Ascending aorta (tissue), 2 donors: ENCODE results near the gene SLC7A4. TPM values are rescaled to one million over a fixed set of nuclear protein-coding genes. Genes with fewer than 3 reads are reported as not detected.

ENCODE experiments used
- DNase-seq, 2 donors: peaks; one replicate each; pipeline ENCODE4 v3.0.0-alpha.2; 2019; ENCODE audit warnings: low spot score in 2 of 2
- H3K27ac ChIP-seq, 2 donors: fragments of 200-600 bp; sonication (generic); one replicate each; pipeline ENCODE4 v1.5.1; 2016 to 2017; ENCODE audit warnings: mild to moderate bottlenecking in 1 of 2
- H3K27me3 ChIP-seq: fragments of 200-600 bp; sonication (generic); one replicate; pipeline ENCODE4 v1.5.1; 2017
- H3K36me3 ChIP-seq, 2 donors: fragments of 200-600 bp; sonication (generic); one replicate each; pipeline ENCODE4 v1.5.1; 2016
- H3K4me1 ChIP-seq, 2 donors: fragments of 200-600 bp; sonication (generic); one replicate each; pipeline ENCODE4 v1.5.1; 2016 to 2017; ENCODE audit warnings: mild to moderate bottlenecking in 1 of 2
- H3K4me3 ChIP-seq, 2 donors: fragments of 200-600 bp; sonication (generic); one replicate each; pipeline ENCODE4 v1.5.1; 2016 to 2017; ENCODE audit warnings: mild to moderate bottlenecking in 1 of 2
- H3K9me3 ChIP-seq, 2 donors: fragments of 200-600 bp; sonication (generic); one replicate each; pipeline ENCODE4 v1.5.1; 2016
- intact Hi-C: fragments of 100-400 bp; cut with DNase I; formaldehyde crosslinking; loops from one replicate; pipeline ENCODE4 v1.15.1; 2023
- total RNA-seq: library from RNA; depleted of rRNA; stranded (reverse); fragments of >200 nt; gene quantifications from one replicate; pipeline ENCODE4 v1.1.0, GENCODE V29; 2016
- TF ChIP-seq, protein P1 (sequence below), 3 experiments: fragments of 200-600 bp in 2 of 3; fragments of 450-650 bp in 1 of 3; sonication (generic) in 2 of 3; IDR thresholded peaks; one replicate each; pipeline ENCODE4 v1.5.1; 2016 to 2019; ENCODE audit warnings: antibody characterized with exemption in 3 of 3, mild to moderate bottlenecking in 1 of 3, moderate library complexity in 1 of 3

The SLC7A4 gene
- total RNA-seq, 1 donor from 2014 or later: 20.4 TPM

DNA sequence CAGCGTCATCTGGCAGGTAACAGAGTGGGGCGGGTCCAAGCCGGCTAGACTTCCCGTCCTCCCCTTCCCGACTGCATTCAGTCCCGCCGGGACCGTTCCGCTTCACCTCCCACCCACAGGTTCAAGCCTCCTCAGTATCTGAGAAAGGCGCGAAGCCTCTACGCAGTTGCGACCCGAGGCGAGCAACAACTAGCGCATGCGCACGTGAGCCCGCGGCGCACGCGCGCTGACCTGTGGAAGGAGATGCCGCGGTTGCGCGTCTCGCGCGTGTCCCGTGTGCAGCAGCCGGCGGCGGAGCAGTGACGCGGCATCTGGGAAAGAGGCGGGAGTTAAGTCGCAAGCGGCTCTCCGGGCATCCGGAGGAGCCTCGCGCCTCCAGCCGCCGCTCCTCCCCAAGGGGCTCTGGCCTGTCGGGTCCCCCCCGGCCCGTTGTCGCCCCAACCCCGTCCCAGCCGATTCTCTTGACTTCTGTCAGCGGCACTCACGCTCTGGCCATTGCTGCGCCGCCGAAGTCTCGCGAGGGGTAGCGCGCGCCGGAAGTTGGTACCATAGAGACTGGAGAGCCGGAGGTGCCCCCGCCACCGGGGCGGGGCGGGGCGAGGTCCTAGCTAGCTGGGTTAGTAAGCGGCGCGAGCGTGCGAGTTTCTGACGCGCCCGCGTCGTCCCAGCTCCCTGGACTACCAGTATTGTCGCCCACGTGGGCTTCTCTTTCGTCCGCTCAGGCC lies 30.6 kb downstream of the SLC7A4 start, which contains the start of gene THAP7:
THAP7 (minus strand) TSS at position 518 of the 725 bp plus-strand sequence; CDS start at position 311, 207 bp downstream.
- no peaks in the 10 kb centered on the region for H3K27me3 ChIP-seq
- no peaks in the 10 kb centered on the region for H3K9me3 ChIP-seq
- peak within 1 kb of the TSS; percentile 70 to 94 for H3K4me3 ChIP-seq
- TF ChIP-seq, protein P1, sequence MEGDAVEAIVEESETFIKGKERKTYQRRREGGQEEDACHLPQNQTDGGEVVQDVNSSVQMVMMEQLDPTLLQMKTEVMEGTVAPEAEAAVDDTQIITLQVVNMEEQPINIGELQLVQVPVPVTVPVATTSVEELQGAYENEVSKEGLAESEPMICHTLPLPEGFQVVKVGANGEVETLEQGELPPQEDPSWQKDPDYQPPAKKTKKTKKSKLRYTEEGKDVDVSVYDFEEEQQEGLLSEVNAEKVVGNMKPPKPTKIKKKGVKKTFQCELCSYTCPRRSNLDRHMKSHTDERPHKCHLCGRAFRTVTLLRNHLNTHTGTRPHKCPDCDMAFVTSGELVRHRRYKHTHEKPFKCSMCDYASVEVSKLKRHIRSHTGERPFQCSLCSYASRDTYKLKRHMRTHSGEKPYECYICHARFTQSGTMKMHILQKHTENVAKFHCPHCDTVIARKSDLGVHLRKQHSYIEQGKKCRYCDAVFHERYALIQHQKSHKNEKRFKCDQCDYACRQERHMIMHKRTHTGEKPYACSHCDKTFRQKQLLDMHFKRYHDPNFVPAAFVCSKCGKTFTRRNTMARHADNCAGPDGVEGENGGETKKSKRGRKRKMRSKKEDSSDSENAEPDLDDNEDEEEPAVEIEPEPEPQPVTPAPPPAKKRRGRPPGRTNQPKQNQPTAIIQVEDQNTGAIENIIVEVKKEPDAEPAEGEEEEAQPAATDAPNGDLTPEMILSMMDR (IDR thresholded peaks at IDR 0.05): no peak
- peaks cover 11 to 29% of the 10 kb centered on the region in 2 donors for H3K36me3 ChIP-seq
- peaks cover 13 to 30% of the 10 kb centered on the region in 2 donors for H3K4me1 ChIP-seq
- intact Hi-C loops: loop anchor here (1.0 to 10.0 kb wide), 5 partner anchors 13 to 143 kb away; partner anchors contain the start of genes CRKL, LRRC74B, LZTR1 and PI4KA
- peak; percentile 91 to 99 for DNase-seq
- H3K27ac ChIP-seq: peak within 1 kb of the TSS; percentile 97 to 98

DNA sequence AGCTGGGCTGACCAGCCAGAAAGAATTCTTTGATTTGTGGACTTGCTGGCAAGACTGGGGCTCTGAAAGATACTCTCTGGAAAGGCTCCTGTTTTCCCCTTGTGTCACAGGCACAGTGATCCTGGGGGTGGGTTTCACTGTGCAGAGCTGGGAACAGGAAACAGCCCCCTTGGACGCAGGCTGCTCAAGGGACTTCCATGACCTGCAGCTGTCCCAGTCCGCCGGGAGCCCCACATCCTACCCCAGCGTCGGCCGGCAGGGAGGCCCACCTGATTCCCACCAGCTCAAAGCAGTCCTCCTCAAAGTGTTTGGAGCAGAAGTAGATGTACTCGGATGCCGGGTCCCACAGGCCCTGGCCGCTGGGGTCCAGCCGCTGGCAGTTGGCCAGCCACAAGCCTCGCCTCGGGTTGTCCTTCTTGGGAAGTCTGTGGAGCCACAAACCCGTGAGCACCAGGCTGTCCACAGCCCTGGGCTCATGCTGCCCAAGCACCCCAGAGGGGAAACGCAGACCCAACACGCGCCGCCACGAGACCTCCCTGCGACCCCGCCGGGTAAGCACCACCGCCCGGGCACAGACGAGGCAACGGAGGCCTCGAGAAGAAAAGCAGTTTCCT lies 31.3 kb downstream of the SLC7A4 start:
- Histone ChIP-seq H3K4me3 (peak overlapping the region; percentile 70 to 94), H3K4me1 (peaks cover 13 to 30% of the 10 kb centered on the region in 2 donors)
- no peak for DNase-seq

DNA sequence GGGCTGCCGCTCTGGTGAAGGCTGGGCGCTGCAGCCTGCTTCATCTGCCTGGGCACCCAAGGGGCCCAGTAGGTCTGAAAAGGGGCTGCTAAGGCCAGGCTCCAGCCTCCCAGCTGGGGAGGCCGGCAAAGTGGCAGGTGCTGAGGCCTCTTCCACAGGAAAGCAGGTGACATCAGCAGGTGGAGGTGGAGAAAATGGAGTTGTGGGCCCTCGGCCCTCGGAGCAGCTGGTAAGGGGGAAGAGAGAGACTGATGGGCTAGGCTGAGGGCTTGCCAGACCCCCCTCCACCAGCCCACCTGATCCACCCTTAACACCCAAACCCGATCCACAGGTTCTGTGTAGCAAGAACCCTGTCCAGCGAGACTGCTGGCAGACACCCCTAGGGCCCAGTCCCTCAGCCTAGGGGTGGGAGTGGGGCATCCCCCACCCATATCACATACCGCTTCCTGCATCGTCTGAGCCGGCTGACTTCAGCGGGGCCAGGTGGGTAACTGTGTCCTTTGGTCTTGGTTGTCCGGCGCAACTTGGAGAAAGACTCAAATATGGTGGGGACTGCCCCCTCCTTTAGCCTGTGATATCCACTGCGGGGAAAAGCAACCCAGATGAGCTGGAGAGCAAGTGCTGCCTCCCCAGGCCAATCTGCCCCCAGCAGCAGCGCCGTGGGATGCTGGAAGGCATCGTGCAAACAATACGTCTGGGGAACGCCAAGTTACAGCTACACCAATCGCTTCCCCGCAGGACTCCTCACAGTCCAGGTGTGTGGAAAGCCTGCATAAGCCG lies 32.0 kb downstream of the SLC7A4 start:
- peak overlapping the region; percentile 70 to 94 for H3K4me3 ChIP-seq
- intact Hi-C loops: loop anchor here (10.0 kb wide), 1 partner anchor 86 kb away; the partner anchor contains the start of gene CRKL

More for the DNA sequence above, 31.3 kb downstream of the SLC7A4 start:
- intact Hi-C loops: loop anchor here (1.0 to 10.0 kb wide), 2 partner anchors 13 to 86 kb away; partner anchors contain the start of gene CRKL
- H3K36me3 ChIP-seq: peaks cover 16 to 36% of the 10 kb centered on the region in 2 donors
- no peaks in the 10 kb centered on the region for H3K27me3 ChIP-seq
- H3K27ac ChIP-seq: peak overlapping the region; percentile 97 to 98
- TF ChIP-seq, protein P1 (IDR thresholded peaks at IDR 0.05): no peak
- H3K9me3 ChIP-seq: no peaks in the 10 kb centered on the region

DNA sequence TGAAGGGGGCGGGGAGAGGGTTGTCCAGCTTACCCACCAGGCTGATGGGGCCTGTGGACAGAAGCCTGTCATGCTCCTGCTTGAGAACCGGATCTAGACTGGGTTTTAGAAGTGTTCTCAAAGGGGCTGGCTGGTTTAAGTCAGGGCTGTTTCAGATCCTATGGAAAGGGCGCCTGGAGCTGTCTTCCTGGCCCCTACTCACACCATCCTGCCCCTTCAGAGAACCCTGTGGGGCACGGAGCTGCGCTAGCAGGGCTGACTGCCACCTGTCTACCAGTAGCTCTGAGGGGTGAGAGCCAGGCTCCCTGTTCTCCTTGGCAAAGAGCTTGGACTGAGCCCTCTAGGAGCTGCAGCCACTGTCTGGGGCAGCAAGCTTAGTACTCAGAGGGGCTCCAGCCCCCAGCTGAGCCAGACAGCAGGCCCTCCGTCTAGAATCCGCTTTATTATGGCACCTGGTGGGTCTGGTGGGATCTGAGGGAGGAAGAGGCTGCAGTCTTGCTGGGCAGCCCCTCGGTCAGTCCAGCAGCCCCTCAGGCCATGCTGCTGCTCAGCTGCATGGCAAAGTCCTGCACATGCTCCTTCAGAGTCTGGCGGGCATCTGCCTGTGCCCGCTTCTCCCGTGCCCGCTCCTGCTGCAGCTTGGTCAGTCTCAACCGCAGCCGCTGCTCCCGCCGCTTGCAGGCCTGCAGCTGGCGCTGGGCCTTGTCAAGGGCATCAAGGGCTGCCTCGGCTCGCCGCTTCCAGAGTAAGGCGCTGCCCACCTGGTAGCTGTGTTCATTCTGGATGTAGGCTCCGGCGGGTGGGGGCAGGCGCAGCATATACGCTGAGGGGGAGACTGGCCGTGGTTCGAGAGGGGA lies 32.8 kb downstream of the SLC7A4 start:
- TF ChIP-seq, protein P1 (IDR thresholded peaks at IDR 0.05): no peak
- DNase-seq: no peak
- Histone ChIP-seq H3K27ac (peak overlapping the region in 1 of 2 donors; percentile 98), H3K27me3 (no peaks in the 10 kb centered on the region), H3K4me3 (peak overlapping the region in 1 of 2 donors; percentile 94), H3K36me3 (peaks cover 19 to 51% of the 10 kb centered on the region in 2 donors), H3K4me1 (peaks cover 13 to 30% of the 10 kb centered on the region in 2 donors), H3K9me3 (no peaks in the 10 kb centered on the region)
- intact Hi-C loops: loop anchor here (10.0 kb wide), 1 partner anchor 85 kb away; the partner anchor contains the start of gene CRKL

More for the DNA sequence above, 32.0 kb downstream of the SLC7A4 start:
- H3K4me1 ChIP-seq: peaks cover 13 to 30% of the 10 kb centered on the region in 2 donors
- H3K27me3 ChIP-seq: no peaks in the 10 kb centered on the region
- H3K36me3 ChIP-seq: peaks cover 19 to 43% of the 10 kb centered on the region in 2 donors
- peak overlapping the region; percentile 97 to 98 for H3K27ac ChIP-seq
- TF ChIP-seq, protein P1 (IDR thresholded peaks at IDR 0.05): no peak
- H3K9me3 ChIP-seq: no peaks in the 10 kb centered on the region
- no peak for DNase-seq
